ENCODE measurements around the gene XRN2.

- TF ChIP-seq CTCF (IDR thresholded peaks at IDR 0.05; ENCODE audit: poor library complexity, severe bottlenecking) (no peak), POLR2AphosphoS5 (IDR thresholded peaks at IDR 0.05) (no peak), EZH2 (IDR thresholded peaks at IDR 0.05; ENCODE audit: borderline replicate concordance, insufficient read depth, low read length, poor library complexity, severe bottlenecking) (no peak), EP300 (conservative IDR thresholded peaks at IDR 0.05; ENCODE audit: poor library complexity, severe bottlenecking) (no peak), REST (IDR thresholded peaks at IDR 0.05; ENCODE audit: borderline replicate concordance) (no peak), RAD21 (conservative IDR thresholded peaks at IDR 0.05) (no peak)
Observed at GRCh38 chr20:21373436-21373835, 70.3 kb downstream of the XRN2 start.

Measured in neural cell (in vitro differentiated cells).